Left lung (tissue), 10 donors: ENCODE results near the gene TMEM229A. TPM values are rescaled to one million over a fixed set of nuclear protein-coding genes. Genes with fewer than 3 reads are reported as not detected.

Source experiments
- ATAC-seq: fragments of 200-7000 bp; cut with Tn5 transposase; one replicate; pipeline ENCODE4 v1.9.1; 2020; ENCODE audit warnings: moderate library complexity
- DNase-seq, 4 donors: peaks; one replicate each; pipeline ENCODE4 v3.0.0-alpha.2; 2013 to 2020
- H3K27ac ChIP-seq, 2 donors: fragments of 200-600 bp; sonication (generic) in 1 of 2; one replicate each; pipeline versions ENCODE4 v1.5.0 to v1.8.0; 2020 to 2021
- H3K27me3 ChIP-seq, 2 donors: fragments of 200-600 bp; sonication (generic) in 1 of 2; one replicate each; pipeline versions ENCODE4 v1.5.0 to v1.8.0; 2020 to 2021
- H3K36me3 ChIP-seq, 2 donors: fragments of 200-600 bp; sonication (generic) in 1 of 2; one replicate each; pipeline versions ENCODE4 v1.5.0 to v1.8.0; 2020 to 2021
- H3K4me1 ChIP-seq, 2 donors: fragments of 200-600 bp; one replicate each; pipeline ENCODE4 v1.8.0; 2021
- H3K4me3 ChIP-seq, 2 donors: fragments of 200-600 bp; sonication (generic) in 1 of 2; one replicate each; pipeline versions ENCODE4 v1.5.0 to v1.8.0; 2020 to 2021; ENCODE audit warnings: mild to moderate bottlenecking in 1 of 2
- H3K9me3 ChIP-seq, 2 donors: fragments of 200-600 bp; sonication (generic) in 1 of 2; one replicate each; pipeline versions ENCODE4 v1.5.0 to v1.8.0; 2020 to 2021
- intact Hi-C, 2 donors: fragments of 100-400 bp; cut with DNase I; formaldehyde crosslinking; loops; one replicate each; pipeline versions ENCODE4 v1.11.2 to v1.14.2; 2022
- polyA plus RNA-seq, 6 donors: library from polyadenylated mRNA; unstranded; fragments of 120-200 nt; gene quantifications; one replicate each; pipeline ENCODE4 v1.2.1, GENCODE V29; 2013; ENCODE audit not compliant: insufficient read length in 6 of 6
- total RNA-seq, 2 donors: library from RNA; stranded (reverse); fragmentation: NEBNext Ultra II Directional; extraction: Animal tissue kit (Norgen Biotek cat#: 25700); gene quantifications; one replicate each; pipeline ENCODE4 v1.2.1, GENCODE V29; 2021
- TF ChIP-seq, protein P1 (sequence below), 2 donors: fragments of 200-600 bp; sonication (generic) in 1 of 2; IDR thresholded peaks; one replicate each; pipeline versions ENCODE4 v1.5.0 to v1.8.0; 2021; ENCODE audit warnings: antibody characterized with exemption in 2 of 2
- donor health status: DM: no; HTN: yes; CAD: no.
- donor health status: DM: no; HTN: no; CAD: no.

TMEM229A gene
- total and polyA plus RNA-seq, 8 donors = 0.13 to 1.6 (median 1.1) TPM

DNA sequence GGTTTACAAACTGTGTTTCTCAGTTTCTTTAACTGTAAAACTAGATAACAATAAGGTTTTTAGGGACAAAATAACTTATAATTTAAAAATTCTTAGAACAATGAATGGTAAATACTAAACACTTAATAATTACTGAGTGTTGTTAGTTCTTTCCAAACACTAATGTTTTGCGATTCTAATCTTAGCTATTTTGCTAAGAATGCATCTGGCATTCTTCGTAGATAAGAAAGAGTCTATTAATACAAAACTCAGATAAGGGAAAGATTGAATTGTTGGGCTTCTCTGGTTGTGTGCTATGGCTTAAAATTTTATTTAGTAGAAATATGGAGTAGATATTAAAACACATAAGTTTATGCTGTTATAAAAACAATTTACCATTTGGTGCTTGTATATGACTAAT is 45.4 kb downstream of the TMEM229A start:
- ATAC-seq (no peak), DNase-seq (no peak)
- Histone ChIP-seq H3K27ac (no peak overlapping the region), H3K36me3 (no peaks in the 10 kb centered on the region), H3K4me3 (no peak overlapping the region), H3K27me3 (no peaks in the 10 kb centered on the region), H3K4me1 (no peaks in the 10 kb centered on the region), H3K9me3 (peaks cover 0 to 2% of the 10 kb centered on the region in 2 donors)
- TF ChIP-seq, protein P1, sequence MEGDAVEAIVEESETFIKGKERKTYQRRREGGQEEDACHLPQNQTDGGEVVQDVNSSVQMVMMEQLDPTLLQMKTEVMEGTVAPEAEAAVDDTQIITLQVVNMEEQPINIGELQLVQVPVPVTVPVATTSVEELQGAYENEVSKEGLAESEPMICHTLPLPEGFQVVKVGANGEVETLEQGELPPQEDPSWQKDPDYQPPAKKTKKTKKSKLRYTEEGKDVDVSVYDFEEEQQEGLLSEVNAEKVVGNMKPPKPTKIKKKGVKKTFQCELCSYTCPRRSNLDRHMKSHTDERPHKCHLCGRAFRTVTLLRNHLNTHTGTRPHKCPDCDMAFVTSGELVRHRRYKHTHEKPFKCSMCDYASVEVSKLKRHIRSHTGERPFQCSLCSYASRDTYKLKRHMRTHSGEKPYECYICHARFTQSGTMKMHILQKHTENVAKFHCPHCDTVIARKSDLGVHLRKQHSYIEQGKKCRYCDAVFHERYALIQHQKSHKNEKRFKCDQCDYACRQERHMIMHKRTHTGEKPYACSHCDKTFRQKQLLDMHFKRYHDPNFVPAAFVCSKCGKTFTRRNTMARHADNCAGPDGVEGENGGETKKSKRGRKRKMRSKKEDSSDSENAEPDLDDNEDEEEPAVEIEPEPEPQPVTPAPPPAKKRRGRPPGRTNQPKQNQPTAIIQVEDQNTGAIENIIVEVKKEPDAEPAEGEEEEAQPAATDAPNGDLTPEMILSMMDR (IDR thresholded peaks at IDR 0.05) = no peak
- intact Hi-C loops = no loop called here

Other genes starting within 250 kb of the TMEM229A start
- gene HYAL4, start 187.9 kb downstream of the TMEM229A start, total RNA-seq = not detected
- gene HYAL4, start 187.9 kb downstream of the TMEM229A start, polyA plus RNA-seq = under 1 TPM in 3 of 6 donors, not detected in 3; 0.07 to 0.44 (median 0.09) TPM
- not detected for gene SPAM1, start 107.8 kb downstream of the TMEM229A start, total RNA-seq
- gene SPAM1, start 107.8 kb downstream of the TMEM229A start, polyA plus RNA-seq = not detected